GM21360 (cell line): Measurements from ENCODE around the gene F2RL3.
"Not testable (repeated sequence)": the region's sequence is repeated elsewhere in the genome, so short reads cannot be mapped to it uniquely, and the experiment has no call there.

Experiments used
- ATAC-seq: cut with Tn5 transposase; IDR thresholded peaks from one replicate; pipeline ENCODE4 v1.9.1; 2021; ENCODE audit warnings: mild to moderate bottlenecking, moderate library complexity; ENCODE audit not compliant: unreplicated experiment

Gene F2RL3

DNA sequence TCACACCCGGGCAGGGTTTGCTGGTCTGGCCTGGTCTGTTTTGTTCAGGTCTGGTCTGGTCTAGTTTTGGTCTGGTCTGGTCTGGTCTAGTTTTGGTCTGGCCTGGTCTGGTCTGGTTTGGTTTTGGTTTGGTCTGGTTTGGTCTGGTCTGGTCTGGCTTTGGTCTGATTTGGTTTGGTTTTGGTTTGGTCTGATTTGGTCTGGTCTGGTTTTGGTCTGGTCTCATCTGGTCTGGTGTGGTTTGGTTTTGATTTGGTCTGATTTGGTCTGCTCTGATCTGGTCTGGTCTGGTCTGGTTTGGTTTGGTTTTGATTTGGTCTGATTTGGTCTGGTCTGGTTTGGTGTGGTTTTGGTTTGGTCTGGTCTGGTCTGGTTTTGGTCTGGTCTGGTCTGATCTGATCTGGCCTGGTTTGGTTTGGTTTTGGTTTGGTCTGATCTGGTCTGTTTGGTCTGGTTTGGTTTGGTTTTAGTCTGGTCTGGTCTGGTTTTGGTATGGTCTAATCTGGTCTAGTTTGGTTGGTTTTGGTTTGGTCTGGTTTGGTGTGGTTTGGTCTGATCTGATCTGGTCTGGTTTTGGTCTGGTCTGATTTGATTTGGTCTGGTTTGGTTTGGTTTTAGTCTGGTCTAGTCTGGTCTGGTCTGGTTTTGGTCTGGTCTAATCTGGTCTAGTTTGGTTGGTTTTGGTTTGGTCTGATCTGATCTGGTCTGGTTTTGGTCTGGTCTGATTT lies 14.4 kb upstream of the F2RL3 start:
- no peak for ATAC-seq

DNA sequence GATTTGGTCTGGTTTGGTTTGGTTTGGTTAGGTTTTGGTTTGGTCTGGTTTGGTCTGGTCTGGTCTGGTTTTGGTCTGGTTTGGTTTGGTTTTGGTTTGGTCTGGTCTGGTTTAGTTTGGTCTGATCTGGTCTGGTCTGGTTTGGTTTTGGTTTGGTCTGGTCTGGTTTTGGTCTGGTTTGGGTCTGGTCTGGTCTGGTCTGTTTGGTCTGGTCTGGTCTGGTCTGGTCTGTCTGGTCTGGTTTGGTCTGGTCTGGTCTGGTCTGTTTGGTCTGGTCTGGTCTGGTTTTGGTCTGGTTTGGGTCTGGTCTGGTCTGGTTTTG lies 13.9 kb upstream of the F2RL3 start:
- not testable (repeated sequence) for ATAC-seq

DNA sequence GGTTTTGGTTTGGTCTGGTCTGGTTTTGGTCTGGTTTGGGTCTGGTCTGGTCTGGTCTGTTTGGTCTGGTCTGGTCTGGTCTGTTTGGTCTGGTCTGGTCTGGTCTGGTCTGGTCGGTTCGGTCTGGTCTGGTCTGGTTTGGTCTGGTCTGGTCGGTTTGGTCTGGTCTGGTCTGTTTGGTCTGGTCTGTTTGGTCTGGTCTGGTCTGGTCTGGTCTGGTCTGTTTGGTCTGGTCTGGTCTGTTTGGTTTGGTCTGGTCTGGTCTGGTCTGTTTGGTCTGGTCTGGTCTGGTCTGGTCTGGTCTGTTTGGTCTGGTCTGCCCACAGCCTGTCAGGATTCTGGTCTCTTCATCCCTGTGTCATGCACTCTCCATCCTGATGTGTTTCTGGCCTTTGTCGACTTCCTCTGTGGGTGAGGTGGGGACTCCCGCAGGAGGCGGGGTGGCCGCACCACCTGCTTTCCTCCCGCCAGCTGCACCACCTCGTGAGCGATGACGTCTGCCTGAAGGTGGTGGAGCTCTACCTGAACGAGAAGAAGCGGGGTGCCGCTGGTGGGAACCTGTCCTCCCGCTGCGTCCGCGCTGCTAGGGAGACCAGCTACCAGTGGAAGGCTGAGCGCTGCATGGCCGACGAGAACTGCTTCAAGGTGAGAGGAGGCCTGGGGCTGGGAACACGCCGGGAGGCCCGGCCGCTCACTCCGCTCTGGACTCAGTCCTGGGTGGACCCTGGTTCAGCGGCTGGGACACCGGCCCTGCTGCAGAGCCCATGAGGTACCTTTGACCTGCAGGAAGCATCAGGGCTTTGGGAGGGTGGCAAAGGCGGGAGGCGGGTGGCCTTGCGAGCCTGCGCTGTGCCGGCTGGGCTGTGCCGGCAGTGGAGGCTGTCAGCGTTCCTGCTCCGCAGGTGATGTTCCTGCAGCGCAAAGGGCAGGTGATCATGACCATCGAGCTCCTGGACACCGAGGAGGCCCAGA lies 12.9 kb upstream of the F2RL3 start:
- no peak for ATAC-seq

DNA sequence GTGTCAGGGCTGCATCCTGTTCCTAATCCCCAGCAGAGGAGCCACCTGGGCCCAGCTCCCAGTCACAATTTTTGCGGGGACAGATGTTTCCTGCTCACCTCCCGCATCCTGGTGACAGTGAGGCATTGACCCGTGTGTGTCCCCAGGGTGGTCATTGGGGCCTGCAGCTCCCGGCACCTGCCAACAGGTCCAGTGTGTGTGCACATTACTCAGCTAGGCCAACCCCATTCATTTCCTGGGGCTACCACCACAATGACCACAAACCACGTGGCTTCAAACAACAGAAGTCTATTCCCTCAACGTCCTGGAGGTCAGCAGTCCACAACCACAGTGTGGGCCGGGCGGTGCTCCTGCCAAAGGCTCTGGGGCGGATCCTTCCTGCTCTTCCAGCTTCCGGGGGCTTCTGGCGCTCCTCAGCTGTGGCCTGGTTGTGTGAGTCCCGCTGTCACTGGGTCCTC lies 11.9 kb upstream of the F2RL3 start:
- ATAC-seq = no peak

DNA sequence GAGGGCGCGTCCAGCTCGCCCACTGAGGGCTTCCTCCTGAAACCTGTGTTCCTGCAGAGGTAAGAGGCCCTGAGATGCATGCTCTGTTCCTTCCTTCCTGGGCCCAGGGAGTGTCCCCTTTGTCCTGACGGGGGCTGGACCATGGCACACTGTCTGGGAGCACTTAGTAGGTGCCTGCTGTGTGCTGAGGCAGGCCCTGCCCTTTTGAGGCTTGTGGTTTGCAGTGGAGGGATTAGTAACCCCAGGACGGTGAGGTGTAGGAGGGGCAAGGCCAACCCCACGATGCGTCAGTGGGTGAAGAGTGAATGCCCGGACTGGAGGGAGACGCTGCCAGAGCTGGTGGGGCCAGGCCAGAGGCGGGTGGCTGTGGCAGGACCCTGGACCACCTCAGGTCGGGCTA lies 11.2 kb upstream of the F2RL3 start:
- ATAC-seq = no peak

DNA sequence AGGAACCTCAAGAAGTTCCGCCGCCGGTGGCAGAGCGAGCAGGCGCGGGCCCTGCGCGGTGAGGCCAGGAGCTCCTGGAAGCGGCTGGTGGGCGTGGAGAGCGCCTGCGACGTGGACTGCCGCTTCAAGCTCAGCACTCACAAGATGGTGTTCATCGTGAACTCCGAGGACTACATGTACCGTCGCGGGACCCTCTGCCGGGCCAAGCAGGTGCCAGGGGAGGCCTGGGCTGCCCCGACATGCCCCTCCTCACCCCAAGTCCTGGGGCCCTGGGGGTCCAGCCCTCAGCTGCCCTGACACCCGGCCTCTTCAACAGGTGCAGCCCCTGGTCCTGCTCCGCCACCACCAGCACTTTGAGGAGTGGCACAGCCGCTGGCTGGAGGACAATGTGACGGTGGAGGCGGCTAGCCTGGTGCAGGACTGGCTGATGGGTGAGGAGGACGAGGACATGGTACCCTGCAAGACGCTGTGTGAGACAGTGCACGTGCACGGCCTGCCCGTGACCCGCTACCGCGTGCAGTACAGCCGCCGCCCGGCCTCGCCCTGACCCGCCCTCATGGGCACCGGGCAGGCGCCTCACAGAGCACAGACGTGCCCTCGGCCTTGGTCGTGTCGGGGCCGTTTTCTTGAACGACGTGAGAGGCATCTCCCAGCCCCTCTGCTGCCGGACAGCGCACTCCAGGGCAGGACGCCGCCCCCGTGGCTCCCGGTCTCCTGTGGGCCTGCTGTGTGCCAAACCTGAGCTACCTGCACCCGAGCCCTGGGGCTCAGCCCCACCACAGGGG lies 10.4 kb upstream of the F2RL3 start:
- no peak for ATAC-seq

DNA sequence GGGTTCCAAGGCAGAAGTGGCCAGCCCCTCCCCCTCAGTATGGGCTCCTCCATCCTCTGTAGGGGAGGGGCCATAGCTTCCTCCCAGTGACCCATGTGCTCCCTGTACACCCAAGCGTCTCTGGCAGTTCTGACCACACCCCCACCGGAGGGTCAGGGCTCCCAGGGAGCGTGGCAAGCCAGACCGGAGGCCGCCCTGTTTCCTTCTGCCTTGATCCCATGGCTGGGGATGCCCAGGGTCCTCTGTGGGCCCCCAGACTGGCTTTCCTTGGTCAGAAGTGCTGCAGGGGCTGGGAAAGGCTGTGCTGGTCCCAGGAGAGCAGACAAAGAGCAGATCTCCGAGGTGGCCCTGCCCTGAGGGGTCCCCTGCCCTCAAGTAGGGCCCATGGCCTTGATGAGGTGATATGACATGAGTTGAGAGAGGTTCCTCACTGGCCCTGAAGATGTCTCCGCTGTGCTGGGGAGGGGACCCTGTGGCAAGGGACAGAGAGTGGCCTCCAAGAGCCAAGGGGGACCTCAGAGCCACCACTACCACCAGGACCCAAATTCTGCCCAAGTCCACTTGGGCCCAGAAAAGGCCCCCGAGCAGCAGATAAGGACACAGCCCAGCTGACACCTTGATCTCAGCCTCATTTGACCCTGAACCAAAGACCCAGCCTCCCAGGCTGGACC lies 7.8 kb upstream of the F2RL3 start:
- no peak for ATAC-seq

DNA sequence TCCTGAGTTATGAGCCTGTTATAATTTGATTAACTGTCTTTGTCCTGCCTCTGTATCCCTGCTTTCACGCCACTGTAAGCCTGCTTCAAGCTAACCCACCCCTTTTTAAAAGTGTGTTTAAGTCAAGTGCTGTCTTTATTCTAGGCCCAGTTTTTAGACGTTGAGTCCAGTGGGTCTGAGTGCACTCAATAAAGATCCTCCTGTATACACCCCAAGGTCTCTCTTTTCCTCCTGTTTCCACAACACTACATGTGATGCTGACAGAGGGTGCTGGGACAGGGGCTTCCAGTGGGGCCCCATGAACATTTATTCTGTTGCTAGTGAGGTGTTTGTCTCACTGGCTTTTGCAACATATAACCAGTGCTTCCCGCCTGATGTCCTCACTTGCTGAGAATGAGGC lies 6.7 kb upstream of the F2RL3 start:
- no peak for ATAC-seq

DNA sequence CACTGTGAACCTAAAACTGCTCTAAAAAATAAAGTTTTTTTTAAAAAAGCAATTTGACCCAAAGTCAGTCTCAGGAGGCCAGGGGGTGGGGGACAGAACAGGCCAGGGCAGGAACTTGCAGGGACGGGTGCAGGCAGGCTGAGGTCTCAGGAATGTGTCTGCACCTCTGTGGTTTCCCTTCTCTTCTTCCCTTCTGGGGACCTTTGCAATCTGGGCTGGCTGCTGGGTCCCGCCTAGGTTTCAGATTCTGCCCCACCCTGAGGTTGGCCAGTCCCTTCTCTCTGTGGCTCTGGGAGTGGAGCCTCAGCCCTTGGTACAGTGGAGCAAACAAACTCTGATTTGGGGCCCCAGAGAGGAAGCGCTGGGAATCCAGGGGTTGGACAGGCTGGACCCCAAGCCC lies 5.3 kb upstream of the F2RL3 start:
- no peak for ATAC-seq

DNA sequence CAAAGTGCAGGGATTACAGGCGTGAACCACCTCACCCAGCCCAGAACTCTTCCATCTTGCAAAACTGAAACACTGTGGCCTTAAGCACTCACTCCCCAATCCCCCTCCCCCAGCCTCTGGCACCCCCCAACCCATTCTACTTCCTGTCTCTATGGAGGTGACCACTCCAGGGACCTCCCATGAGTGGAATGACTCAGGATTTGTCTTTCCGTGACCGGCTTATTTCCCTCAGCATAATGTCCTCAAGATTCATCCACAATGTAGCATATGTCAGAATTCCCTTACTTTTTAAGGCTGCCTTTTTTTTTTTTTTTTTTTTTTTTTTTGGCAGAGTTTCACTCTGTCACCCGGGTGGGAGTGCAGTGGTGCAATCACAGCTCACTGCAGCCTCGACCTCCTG lies 3.6 kb upstream of the F2RL3 start:
- ATAC-seq = no peak

DNA sequence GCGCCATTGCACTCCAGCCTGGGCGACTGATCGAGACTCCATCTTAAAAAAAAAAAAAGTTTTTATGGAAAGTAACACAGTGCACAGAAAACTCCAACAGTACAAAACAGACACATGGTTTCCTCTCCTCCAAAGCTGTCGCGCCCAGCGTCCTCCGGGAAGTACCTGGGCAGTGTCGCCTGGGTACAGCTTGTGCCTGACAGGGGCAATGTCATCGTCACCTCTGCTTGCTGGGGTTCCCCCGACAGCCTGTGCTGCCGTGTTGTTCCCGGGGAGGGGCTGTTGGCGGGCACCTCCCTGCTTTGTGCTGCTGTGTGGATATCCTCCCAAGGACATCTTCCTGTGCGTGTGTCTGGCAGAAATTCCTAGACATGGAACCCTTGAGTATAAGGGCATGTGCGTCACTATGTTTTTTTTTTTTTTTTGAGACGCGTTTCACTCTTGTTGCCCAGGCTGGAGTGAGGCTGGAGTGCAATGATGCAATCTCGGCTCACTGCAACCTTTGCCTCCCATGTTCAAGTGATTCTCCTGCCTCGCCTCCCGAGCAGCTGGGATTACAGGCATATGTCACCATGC lies 2.4 kb upstream of the F2RL3 start:
- ATAC-seq = no peak

DNA sequence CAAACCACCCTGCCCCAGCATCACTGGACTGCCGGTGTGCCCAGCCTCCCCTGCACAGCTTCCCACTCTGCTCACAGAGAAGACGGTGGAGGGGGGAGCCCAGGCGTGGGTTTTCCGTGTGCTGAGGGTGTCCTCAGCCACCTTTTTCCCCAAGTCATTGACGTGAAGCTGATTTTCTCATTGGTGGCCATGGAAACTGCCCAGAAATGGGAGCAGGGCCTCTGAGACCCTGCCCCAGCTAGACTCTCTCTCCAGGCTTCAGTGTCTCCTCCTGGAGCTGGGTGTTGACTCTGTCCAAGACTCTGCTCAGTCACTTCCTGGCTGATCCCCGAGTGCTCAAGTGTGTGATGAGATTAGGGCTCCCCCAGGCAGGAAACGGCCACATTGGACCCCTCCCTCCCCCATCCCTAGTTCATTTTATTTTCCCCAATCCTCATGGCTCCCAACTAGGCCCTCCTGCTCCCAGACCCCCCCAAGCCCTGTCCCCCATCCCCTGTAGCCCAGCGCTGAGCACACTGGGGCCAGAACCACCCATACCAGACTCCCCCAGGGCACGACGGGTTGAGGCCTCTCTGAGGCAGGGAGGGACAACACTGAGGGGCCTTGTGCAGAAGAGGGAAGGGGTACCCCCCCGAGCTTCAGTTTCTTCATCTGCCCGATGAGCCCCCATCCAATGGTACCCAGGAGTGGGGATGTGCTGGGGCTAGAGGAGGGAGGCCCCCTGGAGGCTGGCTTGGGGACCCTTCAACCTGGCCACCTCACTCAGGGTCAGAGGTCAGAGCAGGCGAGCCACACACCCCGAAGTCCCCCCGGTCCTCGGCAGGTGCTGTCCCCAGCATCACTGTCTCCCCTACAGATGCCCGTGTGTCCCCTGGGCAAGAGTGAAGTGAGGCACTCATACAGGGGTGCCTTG lies 1.2 kb upstream of the F2RL3 start:
- no peak for ATAC-seq

DNA sequence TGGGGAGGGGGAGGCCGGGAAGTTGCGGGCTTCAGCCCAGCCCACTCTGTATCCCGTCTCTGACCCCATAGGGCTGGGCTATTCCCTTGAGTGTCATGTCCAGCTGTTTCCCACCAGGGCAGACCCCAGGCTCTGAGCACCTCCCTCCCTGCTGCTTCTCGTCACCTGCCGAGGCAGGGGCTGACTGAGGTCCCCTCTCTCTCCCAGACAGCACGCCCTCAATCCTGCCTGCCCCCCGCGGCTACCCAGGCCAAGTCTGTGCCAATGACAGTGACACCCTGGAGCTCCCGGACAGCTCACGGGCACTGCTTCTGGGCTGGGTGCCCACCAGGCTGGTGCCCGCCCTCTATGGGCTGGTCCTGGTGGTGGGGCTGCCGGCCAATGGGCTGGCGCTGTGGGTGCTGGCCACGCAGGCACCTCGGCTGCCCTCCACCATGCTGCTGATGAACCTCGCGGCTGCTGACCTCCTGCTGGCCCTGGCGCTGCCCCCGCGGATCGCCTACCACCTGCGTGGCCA lies 625 bp downstream of the F2RL3 start:
- no peak for ATAC-seq

DNA sequence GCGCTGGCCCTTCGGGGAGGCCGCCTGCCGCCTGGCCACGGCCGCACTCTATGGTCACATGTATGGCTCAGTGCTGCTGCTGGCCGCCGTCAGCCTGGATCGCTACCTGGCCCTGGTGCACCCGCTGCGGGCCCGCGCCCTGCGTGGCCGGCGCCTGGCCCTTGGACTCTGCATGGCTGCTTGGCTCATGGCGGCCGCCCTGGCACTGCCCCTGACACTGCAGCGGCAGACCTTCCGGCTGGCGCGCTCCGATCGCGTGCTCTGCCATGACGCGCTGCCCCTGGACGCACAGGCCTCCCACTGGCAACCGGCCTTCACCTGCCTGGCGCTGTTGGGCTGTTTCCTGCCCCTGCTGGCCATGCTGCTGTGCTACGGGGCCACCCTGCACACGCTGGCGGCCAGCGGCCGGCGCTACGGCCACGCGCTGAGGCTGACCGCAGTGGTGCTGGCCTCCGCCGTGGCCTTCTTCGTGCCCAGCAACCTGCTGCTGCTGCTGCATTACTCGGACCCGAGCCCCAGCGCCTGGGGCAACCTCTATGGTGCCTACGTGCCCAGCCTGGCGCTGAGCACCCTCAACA lies 1.2 kb downstream of the F2RL3 start:
- no peak for ATAC-seq

DNA sequence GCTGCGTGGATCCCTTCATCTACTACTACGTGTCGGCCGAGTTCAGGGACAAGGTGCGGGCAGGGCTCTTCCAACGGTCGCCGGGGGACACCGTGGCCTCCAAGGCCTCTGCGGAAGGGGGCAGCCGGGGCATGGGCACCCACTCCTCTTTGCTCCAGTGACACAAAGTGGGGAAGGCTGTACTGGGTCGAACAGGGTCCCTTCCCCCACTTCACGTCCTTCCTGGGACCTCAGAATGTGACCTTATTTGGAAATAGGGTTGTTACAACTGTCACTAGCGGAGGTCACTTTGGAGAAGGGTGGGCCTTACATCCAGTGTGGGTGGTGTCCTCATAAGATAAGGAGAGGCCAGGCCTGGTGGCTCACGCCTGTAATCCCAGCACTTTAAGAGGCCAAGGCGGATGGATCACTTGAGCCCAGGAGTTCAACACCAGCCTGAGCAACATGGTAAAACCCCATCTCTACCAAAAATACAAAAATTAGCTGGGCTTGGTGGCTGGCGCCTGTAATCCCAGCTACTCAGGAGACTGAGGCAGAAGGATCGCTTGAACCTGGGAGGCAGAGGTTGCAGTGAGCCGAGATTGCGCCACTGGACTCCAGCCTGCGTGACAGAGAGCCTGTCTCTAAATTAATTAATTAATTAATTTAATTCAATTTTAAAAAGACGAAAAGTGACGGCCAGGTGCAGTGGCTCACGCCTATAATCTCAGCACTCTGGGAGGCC lies 1.8 kb downstream of the F2RL3 start:
- no peak for ATAC-seq

DNA sequence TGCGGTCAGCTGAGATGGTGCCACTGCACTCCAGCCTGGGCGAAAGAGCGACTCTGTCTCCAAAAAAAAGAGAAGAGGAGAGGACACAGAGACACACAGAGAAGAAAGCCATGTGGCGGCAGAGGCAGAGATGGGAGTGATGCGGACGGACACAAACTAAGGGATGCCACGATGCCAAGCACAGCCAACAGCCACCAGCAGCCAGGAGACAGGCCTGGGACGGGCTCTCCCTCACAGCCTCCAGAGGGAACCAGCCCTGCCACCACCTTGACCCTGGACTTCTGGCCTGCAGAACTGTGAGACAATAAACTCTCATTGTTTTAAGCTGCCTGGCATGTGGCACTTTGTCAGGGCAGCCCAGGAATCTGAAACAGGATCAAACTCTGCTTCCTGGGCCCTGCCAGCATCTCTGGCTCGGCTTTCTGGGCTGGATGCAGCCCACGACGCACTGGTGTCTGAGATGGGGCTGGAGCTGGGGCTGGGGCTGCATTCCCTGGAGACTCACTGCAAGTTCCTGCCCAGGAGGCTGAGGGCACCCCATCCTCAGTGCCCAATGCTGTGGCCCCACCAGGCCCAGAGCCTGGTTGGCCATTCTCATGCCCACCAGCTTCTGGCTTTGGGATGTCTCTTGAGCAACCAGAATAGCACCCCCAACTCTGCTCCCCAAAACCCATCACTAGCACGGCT lies 3.0 kb downstream of the F2RL3 start:
- no peak for ATAC-seq

DNA sequence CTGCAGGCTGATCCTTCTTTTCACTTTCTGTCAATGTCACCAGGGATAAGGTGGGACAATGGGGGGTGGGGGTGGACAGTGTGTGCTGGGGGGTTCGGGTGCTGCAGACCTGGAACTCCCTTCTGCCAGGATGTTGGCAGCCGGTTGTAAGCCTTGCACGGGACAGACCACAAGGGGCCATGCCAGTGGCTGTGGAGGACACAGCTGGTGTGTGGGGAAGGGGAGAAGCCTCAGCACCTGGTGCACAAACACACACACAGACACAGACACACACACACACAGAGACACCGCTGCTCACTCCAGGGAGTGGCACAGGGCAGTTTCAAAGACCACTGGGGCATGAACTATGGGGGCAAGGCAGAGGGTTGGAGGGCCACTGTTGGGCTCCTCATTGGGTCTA lies 3.6 kb downstream of the F2RL3 start:
- no peak for ATAC-seq
